Bronchial epithelial cell (primary cell): ENCODE data around the gene GAL3ST2. TPM values are rescaled to one million over a fixed set of nuclear protein-coding genes. Genes with fewer than 3 reads are reported as not detected.

Source experiments
- DNase-seq: peaks from one replicate; pipeline ENCODE4 v3.0.0-alpha.2; 2010; ENCODE audit warnings: low read depth
- FAIRE-seq: peaks from 2 replicates; lab custom pipeline; 2011; peaks lifted over from hg19 to GRCh38; lab: Jason Lieb, UNC
- H3K27me3 ChIP-seq: 2 replicates; pipeline ENCODE4 v1.5.1; 2011; ENCODE audit warnings: low read length; ENCODE audit not compliant: control insufficient read depth, insufficient read depth
- H3K36me3 ChIP-seq: 2 replicates; pipeline ENCODE4 v1.5.1; 2011; ENCODE audit warnings: low read length; ENCODE audit not compliant: control insufficient read depth, insufficient read depth
- H3K4me3 ChIP-seq: 2 replicates; pipeline ENCODE4 v1.5.1; 2011; ENCODE audit warnings: mild to moderate bottlenecking, low read depth, low read length, control low read depth
- CTCF ChIP-seq: IDR thresholded peaks from 2 replicates; pipeline ENCODE4 v1.5.1; 2011; ENCODE audit warnings: mild to moderate bottlenecking, moderate library complexity, low read length, control low read depth, inconsistent platforms; ENCODE audit not compliant: insufficient read depth, severe bottlenecking
- total RNA-seq: library from RNA; depleted of rRNA; stranded (reverse); fragments of >200 nt; gene quantifications from 2 replicates; pipeline ENCODE4 v1.2.1, GENCODE V29; 2014

GAL3ST2 gene
- total RNA-seq, 1 donor from 2014 or later = not detected

DNA sequence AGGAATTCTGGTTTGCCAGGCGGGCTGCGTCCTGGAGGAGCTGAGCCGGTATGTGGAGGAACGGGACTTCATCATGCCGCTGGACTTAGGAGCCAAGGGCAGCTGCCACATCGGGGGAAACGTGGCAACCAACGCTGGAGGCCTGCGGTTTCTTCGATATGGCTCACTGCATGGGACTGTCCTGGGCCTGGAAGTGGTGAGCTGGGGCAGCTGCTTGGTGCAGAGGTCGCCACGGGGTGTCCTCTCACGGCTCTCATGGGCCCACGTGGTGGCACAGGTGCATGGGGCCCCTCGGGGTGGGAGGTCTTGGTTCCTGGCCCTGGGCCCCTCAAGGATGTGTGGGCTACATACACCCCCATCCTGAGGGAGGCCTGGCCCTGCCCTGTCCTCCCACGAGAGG, 33.0 kb upstream of the GAL3ST2 start:
- Histone ChIP-seq H3K4me3 (no peak overlapping the region), H3K27me3 (no peaks in the 10 kb centered on the region), H3K36me3 (peaks cover 15% of the 10 kb centered on the region)
- no peak for FAIRE-seq
- DNase-seq = no peak
- no peak for TF ChIP-seq CTCF

- TF ChIP-seq CTCF = no peak
- no peak overlapping the region for H3K4me3 ChIP-seq
- no peak for DNase-seq
- peaks cover 16% of the 10 kb centered on the region for H3K36me3 ChIP-seq
- no peak for FAIRE-seq
- no peaks in the 10 kb centered on the region for H3K27me3 ChIP-seq
Observed at GRCh38 chr2:241744028-241744754, 32.4 kb upstream of the GAL3ST2 start.

- Histone ChIP-seq H3K27me3 (no peaks in the 10 kb centered on the region), H3K4me3 (no peak overlapping the region), H3K36me3 (peaks cover 20% of the 10 kb centered on the region)
- no peak for FAIRE-seq
- DNase-seq = no peak
- no peak for TF ChIP-seq CTCF
Observed at GRCh38 chr2:241745276-241745675, 31.3 kb upstream of the GAL3ST2 start.

DNA sequence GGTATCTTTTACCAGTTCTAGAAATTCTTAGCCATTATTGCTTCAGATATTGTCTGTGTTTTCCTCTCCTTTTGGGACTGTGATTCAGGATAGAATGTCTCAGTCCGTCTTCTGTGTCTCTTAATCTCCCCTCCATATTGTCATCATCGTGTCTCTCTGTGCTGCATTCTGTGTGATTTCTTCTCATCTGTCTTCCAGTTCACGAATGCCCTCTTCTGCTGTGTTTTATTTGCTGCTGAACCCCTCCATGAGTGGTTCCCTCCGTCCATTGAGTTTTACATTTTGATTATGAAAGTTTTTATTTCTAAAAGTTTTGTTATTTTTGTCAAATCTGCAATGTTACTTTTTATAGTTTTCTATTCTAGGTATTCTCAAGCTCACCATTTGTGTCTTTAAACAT, 30.5 kb upstream of the GAL3ST2 start:
- H3K36me3 ChIP-seq = peaks cover 22% of the 10 kb centered on the region
- TF ChIP-seq CTCF = no peak
- DNase-seq = no peak
- no peak for FAIRE-seq
- no peak overlapping the region for H3K4me3 ChIP-seq
- no peaks in the 10 kb centered on the region for H3K27me3 ChIP-seq

DNA sequence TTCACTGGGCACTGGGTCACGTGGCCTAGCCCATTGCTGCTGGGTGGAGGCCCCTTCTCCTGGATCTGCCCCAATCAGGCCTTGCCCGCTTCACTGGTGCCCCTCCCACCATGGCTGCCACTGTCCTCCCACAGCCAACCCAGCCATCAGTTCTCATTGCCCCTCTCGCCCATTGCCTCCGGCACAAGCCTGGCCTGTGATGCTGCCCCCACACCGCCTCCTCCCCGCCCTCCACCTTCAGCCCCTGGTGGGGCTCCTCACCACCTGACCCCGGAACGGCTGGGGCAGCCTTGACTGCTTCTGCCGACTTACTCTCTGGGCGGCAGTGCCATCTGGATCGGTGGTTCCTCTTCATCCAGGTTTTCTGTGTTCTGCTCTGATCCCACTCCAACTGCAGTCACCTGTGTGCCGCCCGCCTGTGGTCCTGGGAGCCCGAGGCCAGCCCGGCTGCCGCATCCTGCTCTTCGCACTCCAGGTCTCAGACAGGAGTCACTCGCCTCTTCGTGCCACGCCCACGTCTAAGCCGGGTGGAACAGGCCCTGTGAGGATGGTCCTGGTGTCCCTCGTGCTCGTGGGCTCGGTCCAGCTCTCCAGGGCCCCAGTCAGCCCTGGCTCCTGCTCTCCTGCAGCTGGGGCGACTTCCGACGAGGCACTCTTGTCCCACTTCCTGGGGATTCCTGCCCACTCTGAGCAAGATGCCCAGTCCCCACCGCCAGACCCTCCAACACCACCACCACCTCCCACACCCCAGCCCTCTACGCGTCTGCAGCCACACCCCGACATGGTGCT, 28.0 kb upstream of the GAL3ST2 start:
- DNase-seq = no peak
- no peak overlapping the region for H3K4me3 ChIP-seq
- peaks cover 19% of the 10 kb centered on the region for H3K36me3 ChIP-seq
- no peaks in the 10 kb centered on the region for H3K27me3 ChIP-seq
- FAIRE-seq = no peak
- no peak for TF ChIP-seq CTCF
